Gastrocnemius medialis (tissue), 4 donors: ENCODE results near the gene DCTN3.

Source experiments
- CTCF ChIP-seq, 5 experiments: fragments of 450-650 bp in 3 of 5; fragments of 200-600 bp in 2 of 5; sonication (generic) in 2 of 5; IDR thresholded peaks in 4 of 5; conservative IDR thresholded peaks in 1 of 5; 1 replicate in 4 of 5; 2 replicates in 1 of 5; pipeline ENCODE4 v1.5.1; 2016 to 2019; ENCODE audit warnings: antibody characterized with exemption in 5 of 5, mild to moderate bottlenecking in 3 of 5, moderate library complexity in 3 of 5
- POLR2A ChIP-seq, 2 donors: fragments of 450-650 bp; IDR thresholded peaks; one replicate each; pipeline ENCODE4 v1.6.1; 2017; ENCODE audit warnings: antibody characterized with exemption in 2 of 2, mild to moderate bottlenecking in 2 of 2, moderate library complexity in 2 of 2

- TF ChIP-seq POLR2A (IDR thresholded peaks at IDR 0.05), result no peak
- TF ChIP-seq CTCF (IDR thresholded peaks at IDR 0.05 in 4 of 5, conservative IDR thresholded peaks at IDR 0.05 in 1 of 5), result no peak
Measured at GRCh38 chr9:34582787-34583186, 37.5 kb downstream of the DCTN3 start.
